Tibial artery (tissue), 4 donors: Measurements from ENCODE around the gene ERCC6L2.

ENCODE experiments used
- DNase-seq, 2 donors: peaks; one replicate each; pipeline ENCODE4 v3.0.0-alpha.2; 2019
- H3K27ac ChIP-seq, 2 donors: fragments of 200-600 bp; sonication (generic) in 1 of 2; 1 replicate in 1 of 2; 2 replicates in 1 of 2; pipeline ENCODE4 v1.5.1; 2018 to 2019; ENCODE audit warnings: mild to moderate bottlenecking in 1 of 2
- H3K27me3 ChIP-seq, 2 donors: fragments of 200-600 bp; sonication (generic) in 1 of 2; one replicate each; pipeline versions ENCODE4 v1.5.1 to v1.6.0; 2016 to 2019
- H3K36me3 ChIP-seq, 3 donors: fragments of 200-600 bp; sonication (generic) in 2 of 3; one replicate each; pipeline ENCODE4 v1.5.1; 2016 to 2019; ENCODE audit warnings: mild to moderate bottlenecking in 2 of 3
- H3K4me1 ChIP-seq, 4 donors: fragments of 200-600 bp; sonication (generic) in 2 of 4; 1 replicate in 3 of 4; 2 replicates in 1 of 4; pipeline ENCODE4 v1.5.1; 2016 to 2019
- H3K4me3 ChIP-seq, 2 donors: fragments of 200-600 bp; sonication (generic) in 1 of 2; 1 replicate in 1 of 2; 2 replicates in 1 of 2; pipeline ENCODE4 v1.5.1; 2018 to 2019; ENCODE audit warnings: mild to moderate bottlenecking in 2 of 2
- H3K9me3 ChIP-seq, 3 donors: fragments of 200-600 bp; sonication (generic) in 1 of 3; one replicate each; pipeline ENCODE4 v1.5.1; 2016 to 2019
- intact Hi-C: fragments of 100-400 bp; cut with DNase I; formaldehyde crosslinking; loops from one replicate; pipeline ENCODE4 v1.15.0; 2023; ENCODE audit warnings: low total_unique reads
- TF ChIP-seq, protein P1 (sequence below), 2 experiments: fragments of 200-600 bp in 1 of 2; fragments of 450-650 bp in 1 of 2; IDR thresholded peaks; one replicate each; pipeline ENCODE4 v1.5.1; 2017 to 2019; ENCODE audit warnings: antibody characterized with exemption in 2 of 2, mild to moderate bottlenecking in 1 of 2, moderate library complexity in 1 of 2

ERCC6L2 gene

DNA sequence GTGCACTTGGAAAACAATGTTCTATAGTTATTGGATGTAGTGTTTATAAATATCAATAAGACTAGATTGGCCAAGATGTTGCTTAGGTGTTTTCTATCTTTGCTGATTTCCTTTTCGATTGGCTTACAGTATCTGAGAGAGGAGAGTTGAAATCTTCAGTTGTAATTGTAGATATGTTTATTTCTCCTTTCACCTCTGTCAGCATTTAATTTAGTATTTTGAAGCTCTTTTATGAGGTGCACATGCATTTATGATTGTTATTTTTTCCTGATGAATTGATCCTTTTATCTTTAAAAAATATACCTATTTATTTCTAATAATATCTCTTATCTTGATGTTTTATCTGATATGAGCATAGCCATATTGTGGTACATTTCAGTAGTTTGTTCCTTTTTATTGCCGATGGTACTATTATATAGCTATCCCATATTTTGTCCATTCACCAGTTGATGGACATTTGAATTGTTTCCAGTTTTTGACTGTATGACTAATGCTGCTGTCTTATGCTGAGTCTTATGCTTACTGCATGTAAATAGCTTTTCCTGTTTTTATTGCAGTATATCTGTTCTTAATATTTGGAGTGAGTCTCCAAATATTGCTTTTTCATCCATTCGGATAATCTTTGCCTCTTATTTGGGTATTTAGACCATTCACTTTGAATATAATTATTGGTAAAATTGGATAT is 34.7 kb downstream of the ERCC6L2 start:
- Histone ChIP-seq H3K36me3 (peaks cover 0 to 9% (median 0%) of the 10 kb centered on the region in 3 donors), H3K4me3 (no peak overlapping the region), H3K27me3 (no peaks in the 10 kb centered on the region), H3K4me1 (no peaks in the 10 kb centered on the region), H3K9me3 (no peaks in the 10 kb centered on the region), H3K27ac (no peak overlapping the region)
- TF ChIP-seq, protein P1, sequence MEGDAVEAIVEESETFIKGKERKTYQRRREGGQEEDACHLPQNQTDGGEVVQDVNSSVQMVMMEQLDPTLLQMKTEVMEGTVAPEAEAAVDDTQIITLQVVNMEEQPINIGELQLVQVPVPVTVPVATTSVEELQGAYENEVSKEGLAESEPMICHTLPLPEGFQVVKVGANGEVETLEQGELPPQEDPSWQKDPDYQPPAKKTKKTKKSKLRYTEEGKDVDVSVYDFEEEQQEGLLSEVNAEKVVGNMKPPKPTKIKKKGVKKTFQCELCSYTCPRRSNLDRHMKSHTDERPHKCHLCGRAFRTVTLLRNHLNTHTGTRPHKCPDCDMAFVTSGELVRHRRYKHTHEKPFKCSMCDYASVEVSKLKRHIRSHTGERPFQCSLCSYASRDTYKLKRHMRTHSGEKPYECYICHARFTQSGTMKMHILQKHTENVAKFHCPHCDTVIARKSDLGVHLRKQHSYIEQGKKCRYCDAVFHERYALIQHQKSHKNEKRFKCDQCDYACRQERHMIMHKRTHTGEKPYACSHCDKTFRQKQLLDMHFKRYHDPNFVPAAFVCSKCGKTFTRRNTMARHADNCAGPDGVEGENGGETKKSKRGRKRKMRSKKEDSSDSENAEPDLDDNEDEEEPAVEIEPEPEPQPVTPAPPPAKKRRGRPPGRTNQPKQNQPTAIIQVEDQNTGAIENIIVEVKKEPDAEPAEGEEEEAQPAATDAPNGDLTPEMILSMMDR (IDR thresholded peaks at IDR 0.05), result no peak
- intact Hi-C loops, result no loop called here
- DNase-seq, result no peak

DNA sequence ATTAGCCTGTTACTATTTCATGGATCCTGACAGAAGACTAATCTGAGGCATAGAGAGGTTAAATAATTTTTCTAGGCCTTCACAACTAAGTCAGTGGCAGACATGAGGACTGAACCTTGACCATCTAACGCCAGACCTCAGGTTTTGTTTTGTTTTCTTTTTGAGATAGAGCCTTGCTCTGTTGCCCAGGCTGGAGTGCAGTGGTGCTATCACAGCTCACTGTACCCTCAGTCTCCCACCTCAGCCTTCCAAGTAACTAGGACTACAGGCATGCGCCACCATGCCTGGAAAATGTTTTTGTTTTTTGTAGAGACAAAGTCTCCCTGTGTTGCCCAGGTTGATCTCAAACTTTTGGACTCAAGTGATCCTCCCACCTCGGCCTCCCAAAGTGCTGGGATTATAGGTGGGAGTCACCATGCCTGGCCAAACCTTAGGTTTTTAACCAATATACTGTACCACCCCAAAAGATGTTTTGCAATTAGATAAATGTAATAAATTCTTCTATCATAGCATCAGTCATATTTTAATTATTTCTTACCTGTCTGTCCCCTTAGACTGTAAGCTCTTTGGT is 35.4 kb downstream of the ERCC6L2 start:
- DNase-seq, result no peak
- TF ChIP-seq, protein P1 (IDR thresholded peaks at IDR 0.05), result no peak
- Histone ChIP-seq H3K36me3 (peaks cover 0 to 12% (median 5%) of the 10 kb centered on the region in 3 donors), H3K4me3 (no peak overlapping the region), H3K27me3 (no peaks in the 10 kb centered on the region), H3K4me1 (no peaks in the 10 kb centered on the region), H3K9me3 (no peaks in the 10 kb centered on the region), H3K27ac (no peak overlapping the region)
- intact Hi-C loops, result no loop called here

DNA sequence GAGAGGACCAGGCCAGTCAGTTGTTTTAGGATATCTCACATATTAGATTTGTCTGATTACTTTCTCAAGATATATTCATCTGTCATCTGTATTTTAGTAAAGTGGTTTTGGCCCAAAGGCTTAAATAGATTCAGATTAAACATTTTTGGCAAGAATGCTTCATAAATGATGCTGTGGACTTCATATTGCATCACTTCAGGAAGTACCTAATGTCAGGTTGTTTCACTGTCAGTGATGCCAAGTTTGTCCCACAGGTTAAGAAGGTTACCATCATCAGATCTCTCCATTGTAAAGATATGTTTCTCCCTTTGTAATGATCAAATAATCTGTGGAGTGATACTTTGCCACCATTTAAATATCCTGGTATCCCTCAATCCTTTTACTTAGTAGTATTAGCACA is 37.3 kb downstream of the ERCC6L2 start:
- H3K27me3 ChIP-seq, result no peaks in the 10 kb centered on the region
- H3K4me1 ChIP-seq, result no peaks in the 10 kb centered on the region
- H3K36me3 ChIP-seq, result peaks cover 9 to 24% (median 18%) of the 10 kb centered on the region in 3 donors
- H3K27ac ChIP-seq, result no peak overlapping the region
- DNase-seq, result no peak
- intact Hi-C loops, result no loop called here
- no peak overlapping the region for H3K4me3 ChIP-seq
- TF ChIP-seq, protein P1 (IDR thresholded peaks at IDR 0.05), result no peak
- H3K9me3 ChIP-seq, result no peaks in the 10 kb centered on the region

DNA sequence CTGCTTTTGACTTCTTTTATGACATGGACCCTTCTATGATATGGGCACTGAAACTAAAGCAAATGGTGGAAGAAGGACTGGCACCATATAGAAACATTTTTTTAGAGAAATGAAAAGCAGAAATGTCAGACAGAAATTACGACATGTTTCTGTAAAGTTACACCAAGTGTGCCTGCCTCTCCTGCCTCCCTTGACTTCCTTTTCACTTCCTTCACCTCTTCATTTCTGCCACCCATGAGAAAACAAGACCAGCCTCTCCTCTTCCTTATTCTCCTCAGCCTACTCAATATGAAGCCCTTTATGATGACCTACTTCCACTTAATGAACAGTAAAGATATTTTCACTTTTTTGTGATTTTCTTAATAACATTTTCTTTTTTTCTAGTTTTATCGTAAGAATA is 44.5 kb downstream of the ERCC6L2 start:
- Histone ChIP-seq H3K4me3 (no peak overlapping the region), H3K36me3 (peaks cover 27 to 62% (median 44%) of the 10 kb centered on the region in 3 donors), H3K9me3 (no peaks in the 10 kb centered on the region), H3K4me1 (no peaks in the 10 kb centered on the region), H3K27ac (no peak overlapping the region), H3K27me3 (no peaks in the 10 kb centered on the region)
- intact Hi-C loops, result no loop called here
- no peak for DNase-seq
- TF ChIP-seq, protein P1 (IDR thresholded peaks at IDR 0.05), result no peak

DNA sequence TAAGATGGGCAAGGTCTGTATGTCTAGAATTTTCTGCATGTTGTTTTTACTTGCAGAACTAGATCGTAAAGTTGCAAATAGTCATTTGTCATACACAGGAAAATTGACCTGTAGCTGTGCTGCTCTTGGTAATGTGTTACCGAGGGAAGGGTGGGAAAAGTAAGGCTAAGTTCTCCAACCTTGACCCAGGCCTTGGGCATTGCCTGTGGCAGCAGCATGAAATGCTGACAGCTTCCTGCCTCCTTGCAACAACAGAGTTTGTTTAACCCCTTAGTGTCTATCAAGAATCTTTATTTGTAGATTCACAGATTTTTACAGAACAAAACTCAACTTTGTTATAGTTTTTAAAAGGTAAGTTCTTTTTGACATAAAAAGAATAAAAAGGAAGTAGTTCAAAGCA is 48.3 kb downstream of the ERCC6L2 start:
- H3K4me3 ChIP-seq, result no peak overlapping the region
- H3K36me3 ChIP-seq, result peaks cover 32 to 49% (median 40%) of the 10 kb centered on the region in 3 donors

More for the DNA sequence above, 48.3 kb downstream of the ERCC6L2 start:
- H3K27ac ChIP-seq, result no peak overlapping the region
- no peaks in the 10 kb centered on the region for H3K9me3 ChIP-seq
- no peaks in the 10 kb centered on the region for H3K27me3 ChIP-seq
- no peaks in the 10 kb centered on the region for H3K4me1 ChIP-seq
- no peak for DNase-seq
- TF ChIP-seq, protein P1 (IDR thresholded peaks at IDR 0.05), result no peak
- intact Hi-C loops, result no loop called here
